Caki2 (cell line): ENCODE data around the gene LDB2. TPM values are rescaled to one million over a fixed set of nuclear protein-coding genes. Genes with fewer than 3 reads are reported as not detected.

Source experiments
- DNase-seq: peaks from one replicate; pipeline ENCODE4 v3.0.0-alpha.2; 2015; ENCODE audit warnings: low read depth
- in situ Hi-C: cut with HindIII; loops from 2 replicates; pipeline ENCODE4 v1.10.0; 2016; ENCODE audit warnings: low sequenced_read_pairs, low pct_unique_long_range_greater_than_20kb, mixed read lengths
- total RNA-seq: library from RNA; depleted of rRNA; stranded (reverse); fragments of >200 nt; shearing (Covaris generic); gene quantifications from 2 replicates; pipeline ENCODE4 v1.2.3, GENCODE V29; 2014; ENCODE audit warnings: low replicate concordance

LDB2 gene
- total RNA-seq, 1 experiment from 2014 or later: not detected

DNA sequence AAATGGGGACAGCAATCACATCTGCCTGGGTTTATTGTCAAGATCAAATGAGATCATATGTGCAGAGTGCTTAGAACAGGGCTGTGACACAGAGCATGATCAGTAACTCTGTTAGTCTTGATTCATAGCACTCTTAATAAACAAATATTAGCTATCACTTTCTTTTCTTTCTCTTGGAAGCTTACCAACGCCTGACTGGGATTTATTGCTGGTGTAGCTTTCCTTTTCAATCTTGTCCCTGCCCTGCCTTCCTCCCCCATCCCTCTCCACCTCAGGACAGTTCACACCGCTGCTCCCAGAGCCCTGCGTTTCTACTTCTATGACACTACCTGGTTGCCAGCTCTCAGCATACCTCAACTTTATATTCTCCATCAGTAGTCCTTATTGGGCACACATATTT, 120.7 kb downstream of the LDB2 start:
- no peak for DNase-seq
- in situ Hi-C loops: no loop called here

DNA sequence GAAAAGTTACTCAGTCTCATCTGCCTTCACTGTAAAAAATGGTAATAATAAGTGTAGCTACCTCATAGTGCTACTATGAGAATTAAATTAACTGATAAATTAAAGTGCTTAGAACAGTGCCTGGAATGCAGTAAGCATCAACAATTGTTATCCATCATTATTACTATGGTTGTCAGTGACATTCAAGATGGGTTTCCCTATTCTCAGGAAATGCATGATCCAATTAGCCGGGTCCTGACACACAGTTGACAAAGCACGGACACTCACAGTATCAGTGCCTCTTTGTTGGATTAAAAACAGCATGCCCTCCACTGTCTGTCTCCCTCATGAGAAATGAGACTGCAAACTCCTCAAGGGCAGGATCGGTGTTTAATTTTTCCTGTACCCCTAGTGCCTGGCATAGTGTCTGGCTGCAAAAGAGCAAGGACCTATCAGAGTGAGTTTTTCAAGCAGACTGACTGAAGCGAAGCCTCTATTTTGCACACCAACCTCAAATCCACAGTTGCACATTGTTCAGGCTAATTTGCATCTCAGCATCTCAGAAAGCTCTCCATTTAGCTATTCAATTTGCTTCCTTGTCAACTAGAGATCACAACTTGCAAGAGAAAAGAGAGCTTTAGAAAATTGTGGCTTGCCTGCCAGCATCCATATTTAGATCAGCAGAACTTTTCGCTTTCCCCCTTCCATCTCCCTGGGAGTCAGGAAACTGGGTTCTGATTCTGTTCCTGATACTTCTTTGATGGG, 122.9 kb downstream of the LDB2 start:
- in situ Hi-C loops: no loop called here

DNA sequence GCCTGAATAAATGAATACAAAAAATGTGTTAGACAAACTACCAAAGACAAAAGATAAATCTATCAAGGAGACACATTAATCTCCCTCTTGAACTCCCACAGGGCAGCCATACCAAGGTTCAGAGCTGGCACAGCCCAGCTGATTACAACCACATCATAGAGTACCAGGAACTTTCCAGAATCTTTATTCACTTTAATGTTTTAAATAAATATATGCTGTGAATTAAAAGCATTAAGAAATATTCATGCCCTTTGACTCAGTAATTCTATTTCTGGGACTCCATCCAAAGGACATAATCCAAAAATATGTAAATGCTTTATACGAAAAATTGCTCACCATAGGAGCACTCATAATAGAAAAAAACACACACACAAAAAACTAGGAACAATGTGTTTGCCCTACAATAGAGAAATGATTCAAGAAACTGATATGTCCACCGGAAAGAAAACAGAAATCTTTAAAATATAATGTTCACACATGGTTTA, 126.0 kb downstream of the LDB2 start:
- DNase-seq: no peak
- in situ Hi-C loops: no loop called here

More for the DNA sequence above, 122.9 kb downstream of the LDB2 start:
- no peak for DNase-seq

DNA sequence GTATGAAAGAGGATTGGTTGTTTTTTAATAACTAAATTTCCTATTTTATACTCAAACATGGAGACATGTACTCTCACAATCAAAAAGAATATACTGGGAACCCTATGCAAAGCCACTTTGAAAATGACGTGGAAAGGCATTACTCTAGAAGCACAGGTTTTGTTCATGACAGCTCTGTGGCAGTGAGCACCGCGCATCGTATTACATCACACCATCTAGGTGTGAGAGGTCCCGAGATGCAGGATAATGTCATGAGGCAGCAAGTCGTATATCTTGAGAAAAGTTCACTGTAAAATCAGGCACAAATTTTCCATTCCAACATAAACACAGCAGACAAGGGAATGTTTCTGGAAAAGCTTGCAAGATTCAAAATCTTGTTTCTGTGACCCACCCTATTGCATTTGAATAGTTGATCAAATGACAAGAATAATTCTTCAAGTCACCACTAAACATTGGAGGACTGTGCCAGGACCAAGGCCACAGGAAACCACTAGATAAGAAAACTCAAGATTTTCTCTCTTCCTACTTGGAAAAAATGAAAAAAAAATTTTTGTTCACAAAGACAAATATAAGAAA, 127.6 kb downstream of the LDB2 start:
- in situ Hi-C loops: no loop called here
- DNase-seq: no peak

DNA sequence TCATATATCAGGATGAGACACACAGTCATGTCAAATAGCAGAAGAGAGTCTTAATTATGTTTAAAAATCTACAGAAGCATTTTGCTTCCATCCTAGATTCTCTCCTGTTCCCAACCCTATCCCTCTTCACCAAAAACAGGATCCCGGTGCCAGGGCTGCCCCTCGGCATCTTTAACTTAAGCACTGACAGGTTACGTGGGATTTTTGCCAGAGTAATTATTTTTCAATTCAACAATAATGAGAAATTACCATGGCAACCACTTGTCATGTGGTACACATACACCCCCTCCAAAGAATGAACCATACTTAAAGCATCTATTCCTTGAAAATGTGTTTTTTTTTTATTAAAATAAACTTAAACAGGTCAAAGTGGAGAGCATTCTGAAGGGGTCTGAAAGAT, 130.6 kb downstream of the LDB2 start:
- DNase-seq: no peak
- in situ Hi-C loops: no loop called here

DNA sequence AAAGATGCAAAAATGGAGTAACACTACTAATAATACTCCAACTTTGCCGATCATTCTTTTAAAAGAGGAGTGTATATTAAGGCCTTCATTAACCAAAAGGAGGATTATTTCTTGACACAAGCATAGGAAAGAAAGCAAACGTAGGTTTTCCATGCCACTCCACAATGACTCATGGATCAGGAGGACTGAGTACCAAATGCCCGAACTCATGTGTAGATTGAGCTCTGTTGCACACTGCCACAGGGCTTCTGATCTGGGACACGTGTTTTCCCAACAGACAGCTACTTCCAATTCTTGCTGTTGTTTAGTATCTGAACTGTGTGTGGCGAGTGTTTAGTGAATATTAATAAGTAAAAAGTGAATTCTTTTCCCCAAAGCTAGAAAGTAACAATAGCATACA, 131.2 kb downstream of the LDB2 start:
- DNase-seq: no peak
- in situ Hi-C loops: no loop called here

DNA sequence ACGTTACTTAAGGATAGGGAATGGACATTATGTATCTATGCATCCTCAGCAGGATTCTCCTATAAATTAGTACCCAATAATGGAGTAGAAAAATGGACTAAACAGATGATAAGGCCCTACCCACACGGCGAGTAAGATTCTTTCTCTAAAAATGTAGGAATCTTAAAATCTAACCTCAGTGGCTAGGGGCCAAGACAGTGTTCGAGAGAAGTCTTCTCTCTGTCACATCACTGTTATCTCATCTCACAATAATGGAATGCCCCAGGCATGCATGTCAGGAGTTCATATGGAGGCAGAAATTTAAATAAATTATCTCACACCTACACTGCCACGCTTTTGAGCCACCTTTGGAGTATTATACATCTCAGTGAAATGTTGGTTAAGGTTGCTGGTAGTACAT, 132.9 kb downstream of the LDB2 start:
- DNase-seq: no peak
- in situ Hi-C loops: no loop called here

DNA sequence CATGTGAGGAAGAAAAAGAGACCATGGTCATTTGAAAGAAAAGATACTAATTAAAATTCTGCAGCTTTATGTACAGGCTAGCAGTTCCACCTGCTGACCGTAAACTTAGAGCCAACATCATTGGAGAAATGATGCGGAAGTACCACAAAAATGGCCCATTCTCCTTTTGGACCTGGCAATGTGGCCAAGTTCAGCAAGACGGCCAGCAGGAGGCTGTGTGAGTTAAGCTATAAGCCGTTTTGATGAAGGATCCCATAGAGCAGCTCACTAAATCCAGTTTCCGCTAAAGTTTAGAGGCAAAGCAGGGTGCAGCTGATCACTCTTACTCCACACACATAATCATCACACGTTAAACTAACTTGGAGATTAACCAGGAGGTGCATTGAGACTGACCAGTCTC, 133.8 kb downstream of the LDB2 start:
- in situ Hi-C loops: no loop called here
- DNase-seq: no peak

DNA sequence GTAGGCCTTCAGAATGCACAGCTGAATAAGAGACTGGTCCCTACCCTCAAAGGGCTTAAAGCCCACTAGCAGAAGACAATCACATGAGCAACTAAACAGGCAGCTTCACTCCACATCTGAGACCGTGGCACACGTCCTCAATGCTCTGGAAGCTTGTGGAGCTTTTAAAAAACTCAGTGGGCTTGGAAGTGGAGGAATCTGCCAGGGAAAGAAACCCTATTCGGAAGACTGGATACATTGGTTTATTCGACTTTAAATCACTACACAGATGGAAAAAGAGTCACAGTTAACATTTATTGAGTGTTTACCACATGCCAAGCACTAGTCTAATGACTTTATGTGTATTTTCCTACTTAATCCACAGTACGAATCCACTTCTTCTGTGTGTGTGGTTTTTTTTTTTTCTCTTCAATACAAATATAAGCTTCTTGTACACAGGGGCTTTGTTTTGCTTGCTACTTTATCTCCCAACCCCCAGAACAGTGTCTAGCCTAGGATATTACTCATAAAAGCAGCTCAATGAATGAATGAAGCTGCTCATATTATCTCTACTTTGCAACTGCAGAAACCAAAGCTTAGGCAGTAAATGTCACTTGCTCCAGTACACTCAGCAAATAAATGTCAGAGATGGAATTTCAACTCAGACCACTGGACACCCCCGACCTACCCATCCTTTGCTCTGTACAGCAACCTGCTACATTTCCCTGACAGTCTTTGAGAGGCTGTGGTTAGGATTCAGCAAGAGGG, 137.7 kb downstream of the LDB2 start:
- DNase-seq: no peak
- in situ Hi-C loops: no loop called here

DNA sequence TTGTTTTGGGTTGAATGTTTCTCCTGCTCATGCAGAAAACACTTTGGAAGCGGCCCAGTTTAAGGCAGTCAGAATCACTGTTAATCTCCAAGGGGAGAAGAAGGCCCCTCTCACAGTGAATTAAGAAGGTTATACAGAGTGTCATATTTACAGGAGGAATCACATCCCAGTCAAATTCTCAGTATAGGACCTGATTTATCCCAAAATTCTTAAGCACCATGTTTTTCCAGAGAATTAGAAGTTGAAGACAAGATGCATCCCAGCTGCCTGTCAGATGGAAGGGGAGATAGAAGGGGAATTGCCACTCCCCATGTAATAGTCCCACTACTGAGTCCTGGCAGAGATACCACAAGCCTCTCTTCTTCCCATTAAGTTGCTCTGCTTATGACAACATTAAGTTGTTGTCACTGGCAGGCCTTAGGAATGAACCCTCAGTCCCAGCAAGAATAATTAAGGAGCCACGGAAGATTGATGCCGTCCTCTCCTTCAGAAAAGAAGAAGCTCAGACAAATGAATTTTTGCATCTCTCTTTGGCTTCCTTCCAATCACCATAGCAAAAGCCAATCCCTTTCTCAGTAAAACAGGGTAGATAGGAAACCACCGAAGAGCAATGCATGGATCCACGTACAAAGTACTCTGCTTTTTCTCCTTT, 138.4 kb downstream of the LDB2 start:
- no peak for DNase-seq
- in situ Hi-C loops: no loop called here

DNA sequence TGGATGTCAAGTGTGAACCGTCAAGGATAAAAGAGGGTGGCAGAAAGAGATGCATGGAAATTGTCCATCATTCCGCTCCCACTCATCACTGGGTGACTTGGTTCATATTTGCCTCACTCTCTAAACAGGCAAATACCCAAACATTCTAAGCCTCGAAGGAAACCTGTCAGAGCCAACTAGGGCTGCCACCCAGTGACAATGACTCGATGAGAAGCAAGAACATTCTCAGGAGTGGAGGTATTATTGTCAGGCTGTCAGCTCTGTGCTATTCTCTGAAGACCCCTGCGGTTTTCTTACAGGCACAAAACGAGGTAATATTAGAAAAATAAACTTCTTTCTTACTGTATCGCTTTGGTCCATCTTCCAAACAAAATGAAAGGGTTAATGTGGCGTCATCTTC, 139.6 kb downstream of the LDB2 start:
- in situ Hi-C loops: no loop called here
- DNase-seq: no peak

DNA sequence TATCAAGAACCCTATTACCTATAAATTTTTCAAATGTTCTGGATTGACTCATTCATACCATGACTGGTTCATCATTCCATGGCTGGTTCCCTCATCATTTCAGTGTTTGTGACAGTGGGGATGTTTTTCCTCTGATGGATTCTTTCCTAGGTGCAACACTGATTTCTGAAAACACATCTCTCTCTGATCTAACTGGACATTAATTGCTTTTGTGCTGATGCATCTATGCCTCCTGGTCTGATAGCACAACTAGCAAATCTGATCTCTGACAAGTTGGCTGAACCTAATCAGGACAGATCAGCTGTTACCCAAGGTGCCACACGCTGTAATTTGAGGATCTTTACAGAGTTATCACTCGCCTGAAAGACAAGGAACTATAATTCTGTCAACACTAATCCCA, 140.2 kb downstream of the LDB2 start:
- DNase-seq: no peak

DNA sequence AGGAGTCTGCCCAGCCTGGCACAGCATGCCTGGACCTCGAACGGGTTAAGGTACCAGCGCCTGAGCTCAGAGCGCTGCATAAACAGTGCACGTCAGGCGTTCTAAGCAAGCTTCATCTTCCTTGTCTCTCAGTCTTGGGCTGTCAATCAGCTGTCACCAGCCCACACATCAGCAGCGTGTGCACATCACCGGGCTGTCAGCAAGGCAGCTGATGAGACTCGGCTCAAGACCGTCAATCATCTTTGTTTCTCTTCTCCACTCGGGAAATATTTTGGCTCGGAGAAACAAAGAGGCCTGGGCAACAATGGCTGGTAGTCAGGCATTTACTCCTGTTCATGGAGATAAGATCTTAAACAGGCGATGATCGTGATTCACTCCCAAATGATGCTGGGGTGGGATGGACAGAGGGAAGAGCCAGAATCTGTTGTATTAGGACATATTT, 141.3 kb downstream of the LDB2 start:
- in situ Hi-C loops: no loop called here
- DNase-seq: no peak

More for the DNA sequence above, 140.2 kb downstream of the LDB2 start:
- in situ Hi-C loops: no loop called here

DNA sequence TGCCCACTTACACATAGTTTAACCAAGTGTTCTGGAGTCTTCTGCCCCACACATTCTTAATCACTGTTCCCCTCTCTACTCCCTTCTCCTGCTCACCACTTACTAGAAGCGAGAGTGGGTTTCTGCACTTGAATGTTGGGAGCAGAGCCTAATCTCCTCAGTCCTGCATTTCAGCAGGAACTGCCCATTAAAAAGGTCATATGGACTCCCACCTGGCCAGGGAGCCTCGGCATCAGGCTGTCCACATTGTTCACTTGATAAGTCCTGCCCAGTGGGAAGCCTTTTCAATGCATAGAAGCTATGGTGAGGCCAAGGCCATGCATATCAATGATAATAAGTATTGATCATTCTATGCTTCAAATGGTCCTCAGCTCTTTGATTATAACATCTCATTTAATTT, 144.3 kb downstream of the LDB2 start:
- in situ Hi-C loops: no loop called here

DNA sequence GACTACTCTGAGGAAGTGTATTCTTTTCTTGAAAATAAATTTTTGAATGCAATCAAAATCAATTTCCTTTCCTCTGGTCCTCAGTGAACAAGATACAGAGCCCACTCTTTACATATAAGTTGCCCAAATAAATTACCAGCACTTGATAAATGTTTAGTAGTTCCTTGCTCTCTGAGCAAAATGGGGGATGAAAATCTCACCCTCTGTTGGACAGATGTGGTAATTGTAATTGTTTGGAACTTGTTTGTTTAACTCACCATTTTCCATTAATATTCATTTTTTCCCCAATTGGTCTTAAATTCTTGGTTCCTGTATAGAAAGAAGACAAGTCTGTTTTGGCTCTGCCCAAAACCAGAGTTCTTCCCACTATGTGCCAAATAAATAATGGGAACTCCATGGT, 146.3 kb downstream of the LDB2 start:
- in situ Hi-C loops: no loop called here
- no peak for DNase-seq

More for the DNA sequence above, 144.3 kb downstream of the LDB2 start:
- no peak for DNase-seq

DNA sequence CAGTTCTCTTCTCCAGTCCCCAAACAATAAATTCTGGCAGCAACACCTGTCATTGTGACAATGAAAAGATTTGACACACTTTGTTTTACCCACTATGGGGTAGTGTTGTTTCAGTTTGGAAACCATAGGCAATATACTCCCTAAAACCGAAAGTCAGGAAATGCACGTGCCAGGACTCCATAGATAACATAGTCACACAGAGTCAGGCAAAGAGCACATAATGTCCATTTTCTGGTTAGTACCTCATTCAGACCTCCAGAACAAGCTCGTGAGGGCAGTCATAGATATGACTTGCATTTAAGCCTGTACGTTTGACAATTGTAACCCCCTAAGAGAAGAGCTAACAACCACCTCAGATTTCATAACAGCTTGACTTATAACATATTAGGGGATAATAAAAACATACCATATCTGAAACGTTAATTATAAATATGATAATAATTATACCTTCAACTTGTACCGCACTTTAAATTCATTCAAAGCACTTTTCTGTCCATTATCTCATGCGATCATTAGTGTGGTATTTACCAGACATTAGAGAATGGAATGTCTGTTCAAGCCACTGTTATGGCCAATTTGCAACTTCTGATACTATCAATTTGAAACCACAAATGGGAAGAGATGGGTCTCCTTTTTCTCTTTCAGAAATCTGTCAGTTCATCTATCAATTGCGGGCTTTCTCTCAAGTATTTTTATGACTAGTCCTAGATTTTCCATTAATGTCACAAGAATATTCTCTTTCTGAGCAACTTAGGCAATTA, 147.4 kb downstream of the LDB2 start:
- no peak for DNase-seq
- in situ Hi-C loops: no loop called here

DNA sequence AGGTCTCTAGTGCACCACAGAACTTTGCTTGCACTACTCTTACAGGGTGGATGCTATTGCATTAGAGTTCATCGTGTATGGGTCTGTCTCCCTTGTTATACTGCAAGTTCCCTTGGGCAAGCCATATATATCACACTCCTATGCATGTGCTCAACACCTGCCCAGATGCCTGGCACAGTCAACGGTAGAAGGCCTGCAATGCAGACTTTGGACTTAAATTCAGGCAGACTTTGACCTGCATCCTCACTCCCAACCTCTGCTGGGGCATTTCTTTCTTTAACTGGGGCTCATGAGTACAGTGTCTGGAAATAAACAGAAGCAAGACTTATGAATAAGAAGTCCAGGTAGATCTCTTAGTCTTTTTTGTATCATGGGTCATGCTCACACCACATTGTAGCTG, 148.2 kb downstream of the LDB2 start:
- in situ Hi-C loops: no loop called here
- no peak for DNase-seq

DNA sequence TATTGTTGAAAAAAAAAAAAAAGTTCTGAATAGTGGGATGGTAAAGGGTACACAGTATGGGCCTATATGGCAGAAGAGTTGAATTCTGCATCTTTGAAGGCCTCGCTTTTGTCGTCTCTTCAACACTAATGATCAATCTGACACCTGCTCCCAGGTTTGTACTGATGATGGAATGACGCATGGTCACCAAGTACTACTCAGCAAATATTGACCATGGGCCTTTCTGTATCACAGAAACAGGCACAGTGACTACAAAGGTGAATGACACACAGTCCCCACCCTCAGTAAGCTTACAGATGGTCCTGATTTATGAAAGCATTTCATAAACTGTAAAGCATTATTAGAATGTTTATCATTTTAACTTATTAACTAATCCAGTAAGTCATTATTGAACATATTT, 152.6 kb downstream of the LDB2 start:
- DNase-seq: no peak

More for the DNA sequence above, 152.6 kb downstream of the LDB2 start:
- in situ Hi-C loops: no loop called here
